Cardiac atrium fibroblast (primary cell): ENCODE measurements around the gene CCL21. TPM values are rescaled to one million over a fixed set of nuclear protein-coding genes. Genes with fewer than 3 reads are reported as not detected.

Experiments
- total RNA-seq: library from RNA; depleted of rRNA; stranded (reverse); fragments of >200 nt; gene quantifications from 2 replicates; pipeline ENCODE4 v1.2.3, GENCODE V29; 2015

Gene CCL21, protein sequence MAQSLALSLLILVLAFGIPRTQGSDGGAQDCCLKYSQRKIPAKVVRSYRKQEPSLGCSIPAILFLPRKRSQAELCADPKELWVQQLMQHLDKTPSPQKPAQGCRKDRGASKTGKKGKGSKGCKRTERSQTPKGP
- total RNA-seq, result 1.4 TPM in 1 of 2 replicates, not detected in the other

DNA sequence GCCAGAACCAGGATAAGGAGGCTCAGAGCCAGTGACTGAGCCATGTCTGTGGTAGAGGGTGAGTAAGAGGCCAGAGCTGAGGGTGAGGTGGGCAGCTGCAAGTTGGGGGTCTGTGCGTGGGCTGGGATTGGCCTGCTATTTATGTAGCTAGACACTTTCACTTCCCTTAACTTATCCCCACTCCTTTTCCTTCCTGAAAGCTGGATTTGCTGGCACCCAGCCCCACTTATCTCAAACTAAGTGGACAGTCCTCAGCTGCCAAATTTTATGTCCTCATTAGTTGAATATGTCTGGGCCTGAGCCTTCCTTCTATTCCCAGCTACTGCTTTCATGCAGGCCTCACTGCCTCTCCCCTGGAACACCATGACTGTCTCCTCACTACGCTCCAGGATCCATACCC, at the start of gene CCL21:
TSS of gene CCL21 (minus strand) at position 114 of the 400 bp plus-strand sequence. CDS start at position 44, 70 bp downstream.

DNA sequence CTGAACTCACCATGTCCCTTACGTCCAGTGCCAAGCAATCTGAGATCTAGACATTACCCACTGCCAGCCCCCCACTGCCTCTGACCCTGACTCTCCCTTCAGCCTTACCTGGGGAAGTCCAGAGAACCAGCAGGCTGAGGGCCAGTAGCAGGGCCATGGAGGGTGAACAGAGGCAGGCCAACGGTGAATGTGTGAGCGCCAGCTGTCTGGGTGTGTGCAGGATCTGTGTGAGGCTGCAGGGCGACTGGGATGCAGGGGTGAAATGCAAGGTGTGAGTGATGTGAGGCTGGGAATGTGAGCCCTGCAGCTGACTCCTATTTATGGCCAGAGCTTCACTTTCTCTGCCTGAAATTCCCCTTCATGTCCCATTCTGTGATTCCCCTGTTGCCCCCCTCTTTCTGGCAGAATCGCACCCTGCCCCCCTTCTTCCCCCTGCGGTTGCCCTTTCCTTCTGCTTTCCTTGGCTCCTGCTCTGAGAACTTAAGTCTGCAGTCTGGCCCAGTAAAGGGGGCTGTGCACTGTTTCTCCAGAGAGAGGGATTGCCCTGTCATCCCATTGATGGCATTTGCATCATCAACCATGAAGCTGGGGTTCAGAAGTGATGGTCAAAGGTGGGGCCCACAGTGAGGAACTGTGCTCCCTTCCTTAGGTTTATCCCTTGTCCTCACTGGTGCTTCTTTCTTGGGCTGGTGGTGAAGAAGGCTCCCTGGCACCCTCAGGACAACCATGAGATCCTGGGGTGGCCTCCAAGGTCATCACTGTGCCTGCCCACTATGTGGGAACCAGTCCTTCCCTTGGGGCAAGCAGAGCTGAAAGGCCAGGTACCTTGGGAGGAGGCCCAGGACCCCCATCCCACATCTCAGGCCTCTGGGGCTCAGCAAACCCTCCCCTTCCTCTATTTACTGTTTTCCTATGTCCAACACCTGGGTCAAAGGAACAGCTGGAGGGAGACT, 18.7 kb downstream of the CCL21 start, which contains the start of gene CCL19:
TSS of gene CCL19 (minus strand) at position 294 of the 953 bp plus-strand sequence. CDS start at position 157, 137 bp downstream.

DNA sequence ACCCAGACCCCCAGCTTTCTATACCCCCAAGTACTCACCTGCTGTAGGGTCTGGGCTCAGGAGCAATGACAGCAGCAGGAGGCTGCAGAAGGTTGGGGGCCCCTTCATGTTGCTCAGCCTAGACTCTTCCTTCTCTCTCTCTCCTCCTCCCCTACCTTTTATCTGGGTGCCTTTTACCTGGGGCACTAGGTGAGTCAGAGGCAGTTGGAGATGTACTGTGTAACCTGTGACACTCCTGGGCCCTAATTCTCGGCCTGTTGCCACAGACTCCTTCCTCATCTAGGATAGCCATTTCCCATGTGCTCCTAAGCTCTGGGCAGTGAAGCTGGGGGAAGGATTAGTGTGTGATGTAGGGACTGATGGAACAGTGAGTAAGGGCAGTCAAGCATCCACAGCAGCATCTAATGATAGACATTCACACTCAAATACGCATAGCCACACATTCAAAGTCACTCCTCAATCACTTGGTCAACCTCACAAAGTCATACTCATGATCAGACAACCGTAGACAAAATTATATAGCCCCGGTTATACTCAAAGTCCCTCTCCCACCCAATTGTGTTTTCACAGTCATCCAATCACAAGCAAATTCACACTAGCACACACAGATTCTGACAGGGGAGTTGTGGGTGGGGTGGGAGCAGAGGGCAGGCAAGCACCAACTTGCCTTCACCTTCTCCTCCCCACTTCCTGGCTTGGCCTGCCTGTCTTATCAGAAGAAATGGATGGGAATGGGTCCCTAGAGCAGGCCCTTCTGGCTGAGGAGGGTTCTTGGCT, 47.2 kb downstream of the CCL21 start, which contains the start of gene CCL27:
TSS of gene CCL27 (minus strand) at position 132 of the 777 bp plus-strand sequence. CDS start at position 108, 24 bp downstream.

Other genes with a start within 250 kb of the CCL21 start
- 1.6 TPM in 1 of 2 replicates, not detected in the other for gene ENHO, start 187.1 kb downstream of the CCL21 start, total RNA-seq
- gene CNTFR, start 120.4 kb downstream of the CCL21 start, total RNA-seq, result 0.72 TPM in 1 of 2 replicates, not detected in the other
- gene RPP25L, start 98.0 kb downstream of the CCL21 start, total RNA-seq, result 27.7 and 48.4 TPM in 2 replicates
- gene DCTN3, start 89.6 kb downstream of the CCL21 start, total RNA-seq, result 101 and 107 TPM in 2 replicates
- gene ARID3C, start 81.1 kb downstream of the CCL21 start, total RNA-seq, result 0.72 TPM in 1 of 2 replicates, not detected in the other
- gene SIGMAR1, start 72.3 kb downstream of the CCL21 start, total RNA-seq, result 81.8 and 109 TPM in 2 replicates
- 35.5 and 40.6 TPM in 2 replicates for gene GALT, start 63.5 kb downstream of the CCL21 start, total RNA-seq
- 18.8 and 25.3 TPM in 2 replicates for gene IL11RA, start 58.0 kb downstream of the CCL21 start, total RNA-seq
- gene CCL27, start 47.5 kb downstream of the CCL21 start, total RNA-seq, result not detected in 2 replicates
- not detected in 2 replicates for gene CCL19, start 18.9 kb downstream of the CCL21 start, total RNA-seq
- gene PHF24, start 248.1 kb upstream of the CCL21 start, total RNA-seq, result not detected in 2 replicates